Activated T-cell treated with anti-CD3 and anti-CD28 coated beads for 48 hours (primary cell): ENCODE results near the gene DNAJC17.

Experiments used
- DNase-seq: peaks from one replicate; pipeline ENCODE4 v3.0.0-alpha.2; 2020; ENCODE audit warnings: low read depth

Gene DNAJC17, protein sequence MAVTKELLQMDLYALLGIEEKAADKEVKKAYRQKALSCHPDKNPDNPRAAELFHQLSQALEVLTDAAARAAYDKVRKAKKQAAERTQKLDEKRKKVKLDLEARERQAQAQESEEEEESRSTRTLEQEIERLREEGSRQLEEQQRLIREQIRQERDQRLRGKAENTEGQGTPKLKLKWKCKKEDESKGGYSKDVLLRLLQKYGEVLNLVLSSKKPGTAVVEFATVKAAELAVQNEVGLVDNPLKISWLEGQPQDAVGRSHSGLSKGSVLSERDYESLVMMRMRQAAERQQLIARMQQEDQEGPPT

GRCh38 chr15:40807028-40807887 is at the start of gene DNAJC17, which contains the start of gene ZFYVE19:
DNAJC17 (minus strand) TSS chr15:40807473; CDS start chr15:40807446, 27 bp downstream.
ZFYVE19 (plus strand) TSS chr15:40807089; CDS start chr15:40807590, 501 bp downstream.
- peak; percentile 93 for DNase-seq

GRCh38 chr15:40856746-40857145 is 49.5 kb upstream of the DNAJC17 start:
- no peak for DNase-seq

GRCh38 chr15:40855706-40856234 is 48.5 kb upstream of the DNAJC17 start:
- no peak for DNase-seq

DNA sequence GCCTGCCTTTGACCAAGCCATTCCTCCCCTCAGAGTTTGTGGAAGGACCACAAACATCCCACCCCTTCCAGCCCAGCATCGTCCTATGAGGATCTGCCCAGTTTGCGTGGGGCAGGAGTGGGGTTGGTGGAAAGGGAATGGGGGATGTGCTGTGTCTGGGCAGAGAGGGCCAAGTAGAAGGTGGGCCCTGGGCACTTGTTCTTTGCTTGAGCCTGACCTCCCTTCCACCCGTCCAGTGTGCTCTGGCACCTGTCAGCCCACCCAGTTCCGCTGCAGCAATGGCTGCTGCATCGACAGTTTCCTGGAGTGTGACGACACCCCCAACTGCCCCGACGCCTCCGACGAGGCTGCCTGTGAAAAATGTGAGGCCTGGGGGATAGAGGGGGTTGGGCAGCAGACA is 46.9 kb upstream of the DNAJC17 start:
- no peak for DNase-seq

- no peak for DNase-seq
These were observed 46.1 kb upstream of the DNAJC17 start for GRCh38 chr15:40853241-40853890.

DNA sequence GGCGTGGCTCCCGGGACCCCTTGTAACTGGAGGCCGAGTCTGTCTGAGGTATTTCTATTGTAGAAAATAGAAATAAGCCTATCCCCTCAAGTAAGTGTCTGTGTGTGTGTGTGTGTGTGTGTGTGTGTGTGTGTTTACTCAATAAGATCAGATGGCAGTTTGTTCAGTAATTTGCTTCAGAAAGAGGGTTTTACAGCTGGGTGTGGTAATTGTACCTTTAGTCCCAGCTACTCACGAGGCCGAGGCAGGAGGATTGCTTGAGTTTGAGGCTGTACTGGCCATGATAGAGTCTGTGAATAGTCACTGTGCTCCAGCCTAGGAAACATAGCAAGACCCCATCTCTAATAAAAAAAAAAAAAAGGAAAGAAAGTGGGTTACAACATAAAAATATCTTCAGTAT is 45.3 kb upstream of the DNAJC17 start:
- DNase-seq = no peak

- DNase-seq = no peak
These were observed 43.4 kb upstream of the DNAJC17 start for GRCh38 chr15:40850576-40851112.

DNA sequence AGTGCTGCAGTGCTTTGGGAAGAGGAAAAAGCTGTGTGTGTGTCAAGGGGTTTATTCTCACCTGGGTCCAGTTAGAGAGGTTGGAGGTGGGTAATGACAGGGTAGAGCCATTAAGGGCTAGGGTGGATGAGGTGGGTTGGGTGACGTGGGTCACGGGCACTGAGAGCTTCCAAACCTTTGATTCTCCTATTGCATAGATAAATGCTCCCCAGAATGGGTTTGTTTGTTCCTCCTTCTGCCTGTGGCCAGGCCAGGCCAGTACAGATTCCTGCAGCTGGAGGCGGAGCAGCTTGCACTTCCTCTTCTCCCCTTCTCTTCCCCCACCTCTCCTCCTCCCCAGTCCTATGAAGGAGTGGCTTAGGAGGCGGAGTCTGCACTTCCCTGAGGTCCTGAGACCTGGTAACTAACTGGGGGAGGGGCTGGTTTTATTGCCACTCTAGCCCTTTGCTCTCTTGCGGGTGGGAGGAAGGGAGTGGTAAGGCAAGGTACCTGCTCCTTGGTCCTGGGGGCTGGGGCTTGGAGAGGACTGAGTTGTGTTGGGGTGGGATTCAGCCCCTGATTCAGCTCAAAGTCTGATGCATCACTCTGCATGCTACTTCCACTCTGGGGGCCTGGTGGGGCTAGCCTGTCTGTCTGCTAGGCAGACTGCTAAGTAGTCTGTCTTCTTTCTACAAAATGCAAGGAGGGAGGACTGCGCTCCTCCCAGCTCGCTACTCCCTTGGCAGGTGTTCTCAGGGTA is 40.1 kb upstream of the DNAJC17 start:
- no peak for DNase-seq

- DNase-seq = no peak
These were observed 39.6 kb upstream of the DNAJC17 start for GRCh38 chr15:40846841-40847222.

- no peak for DNase-seq
These were observed 38.4 kb upstream of the DNAJC17 start for GRCh38 chr15:40845511-40846284.

DNA sequence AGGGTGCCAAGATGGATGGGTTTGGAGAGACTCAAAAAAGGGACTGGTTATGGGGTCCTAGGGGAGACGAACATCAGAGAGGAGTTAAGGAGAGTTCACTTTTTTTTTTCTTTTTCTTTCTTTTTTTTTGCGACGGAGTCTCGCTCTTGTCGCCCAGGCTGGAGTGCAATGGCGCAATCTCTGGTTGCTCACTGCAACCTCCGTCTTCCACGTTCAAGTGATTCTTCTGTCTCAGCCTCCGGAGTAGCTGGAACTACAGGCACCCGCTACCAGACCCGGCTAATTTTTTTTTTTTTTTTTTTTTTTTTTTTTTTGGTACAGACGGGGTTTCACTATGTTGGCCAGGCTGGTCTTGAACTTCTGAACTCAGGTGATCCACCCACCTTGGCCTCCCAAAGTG is 37.8 kb upstream of the DNAJC17 start:
- no peak for DNase-seq

- DNase-seq = peak; percentile 35
These were observed 37.4 kb upstream of the DNAJC17 start for GRCh38 chr15:40844696-40845030.

- peak; percentile 76 for DNase-seq
These were observed 36.8 kb upstream of the DNAJC17 start, which contains the start of gene SPINT1 for GRCh38 chr15:40843885-40844695. SPINT1 (plus strand) TSS chr15:40844048; CDS start chr15:40844555, 507 bp downstream.

- DNase-seq = no peak
These were observed 36.1 kb upstream of the DNAJC17 start for GRCh38 chr15:40843261-40843884.

DNA sequence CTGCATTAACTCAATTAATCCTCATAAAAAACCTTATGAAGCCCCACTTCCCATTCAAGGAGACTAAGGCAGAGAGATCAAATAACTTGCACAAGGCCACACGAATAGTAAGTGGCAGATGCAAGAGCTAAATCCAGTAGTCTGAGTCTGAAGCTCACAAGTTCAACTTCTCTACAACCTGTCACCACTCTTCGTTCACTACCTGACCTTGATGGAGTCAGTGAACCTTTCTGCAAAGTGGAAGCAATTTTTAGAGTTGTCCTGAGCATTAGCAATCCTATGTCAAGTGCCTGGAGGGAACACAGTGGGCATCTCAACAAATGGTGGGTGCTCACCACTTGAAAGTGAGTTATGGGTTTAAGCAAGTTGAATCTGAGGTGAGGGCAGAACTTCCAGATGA is 34.5 kb upstream of the DNAJC17 start:
- DNase-seq = no peak

GRCh38 chr15:40838756-40839155 is 31.5 kb upstream of the DNAJC17 start:
- DNase-seq = no peak

DNA sequence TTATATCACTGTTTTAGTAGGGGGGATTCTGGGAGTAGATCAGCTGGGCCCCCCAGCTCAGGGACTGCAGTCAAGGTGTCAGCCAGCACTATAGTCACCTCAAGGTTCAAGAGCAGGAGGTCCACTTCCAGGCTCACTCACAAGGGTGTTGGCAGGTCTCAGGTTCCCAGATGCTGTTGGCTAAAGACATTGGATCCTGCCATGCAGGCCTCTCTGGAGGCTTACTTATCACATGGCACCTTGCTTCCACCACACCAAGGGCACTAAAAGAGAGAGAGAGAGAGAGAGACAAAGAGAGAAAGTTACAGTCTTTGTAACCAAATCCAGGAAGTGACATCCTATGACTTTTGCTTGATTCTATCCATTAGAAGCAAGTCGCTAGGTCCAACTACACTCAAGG is 28.7 kb upstream of the DNAJC17 start:
- no peak for DNase-seq

DNA sequence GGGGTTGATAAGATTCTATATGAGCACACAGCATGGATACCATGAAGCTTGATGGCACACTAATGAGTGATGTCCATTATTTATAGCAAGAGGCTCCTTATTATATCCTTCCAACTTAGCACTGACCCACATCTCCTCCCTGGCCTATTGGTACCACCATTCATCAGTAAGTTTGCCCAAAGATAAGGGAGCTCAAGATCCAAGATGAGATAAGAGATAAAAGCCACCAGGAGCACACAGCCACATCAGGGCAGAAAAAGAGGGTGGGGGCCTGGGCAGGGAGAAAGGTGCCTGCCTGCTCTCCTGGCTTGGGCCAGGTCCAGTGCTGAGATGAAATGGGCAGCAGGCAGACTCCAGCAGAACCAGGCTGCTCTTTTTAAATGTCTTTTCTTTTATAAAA is 25.6 kb upstream of the DNAJC17 start:
- no peak for DNase-seq

- DNase-seq = no peak
These were observed 24.6 kb upstream of the DNAJC17 start for GRCh38 chr15:40831861-40832260.
